Parathyroid adenoma (tissue), 2 donors: Measurements from ENCODE around the gene DMD.

ENCODE experiments used
- H2AFZ ChIP-seq: fragments of 300-600 bp; sonication (generic); one replicate; pipeline ENCODE4 v1.7.0; 2017; ENCODE audit warnings: antibody characterized with exemption, mild to moderate bottlenecking
- H3K27ac ChIP-seq: fragments of 300-600 bp; sonication (generic); one replicate; pipeline ENCODE4 v1.7.0; 2017
- H3K27me3 ChIP-seq: fragments of 300-600 bp; sonication (generic); one replicate; pipeline ENCODE4 v1.7.0; 2017; ENCODE audit warnings: low read length; ENCODE audit not compliant: control insufficient read depth, insufficient read depth
- H3K36me3 ChIP-seq: fragments of 300-600 bp; sonication (generic); one replicate; pipeline ENCODE4 v1.7.0; 2017; ENCODE audit warnings: low read length; ENCODE audit not compliant: control insufficient read depth, insufficient read depth
- H3K4me1 ChIP-seq: fragments of 300-600 bp; sonication (generic); one replicate; pipeline ENCODE4 v1.7.0; 2017; ENCODE audit warnings: control low read depth
- H3K4me2 ChIP-seq: fragments of 300-600 bp; sonication (generic); one replicate; pipeline ENCODE4 v1.7.0; 2017; ENCODE audit warnings: low read length
- H3K4me3 ChIP-seq: fragments of 300-600 bp; sonication (generic); one replicate; pipeline ENCODE4 v1.7.0; 2017; ENCODE audit warnings: low read depth, low read length
- H3K79me2 ChIP-seq: fragments of 300-600 bp; sonication (generic); one replicate; pipeline ENCODE4 v1.7.0; 2017; ENCODE audit warnings: control low read depth
- H3K9ac ChIP-seq: fragments of 300-600 bp; sonication (generic); one replicate; pipeline ENCODE4 v1.7.0; 2017; ENCODE audit warnings: mild to moderate bottlenecking
- H3K9me3 ChIP-seq: fragments of 300-600 bp; sonication (generic); one replicate; pipeline ENCODE4 v1.7.0; 2017; ENCODE audit warnings: low read length; ENCODE audit not compliant: control insufficient read depth
- CTCF ChIP-seq: fragments of 300-600 bp; sonication (generic); IDR thresholded peaks from one replicate; pipeline ENCODE4 v1.7.0; 2017; ENCODE audit warnings: antibody characterized with exemption, mild to moderate bottlenecking
- donor health status: primary hyperparathyroidism.

The DMD gene

DNA sequence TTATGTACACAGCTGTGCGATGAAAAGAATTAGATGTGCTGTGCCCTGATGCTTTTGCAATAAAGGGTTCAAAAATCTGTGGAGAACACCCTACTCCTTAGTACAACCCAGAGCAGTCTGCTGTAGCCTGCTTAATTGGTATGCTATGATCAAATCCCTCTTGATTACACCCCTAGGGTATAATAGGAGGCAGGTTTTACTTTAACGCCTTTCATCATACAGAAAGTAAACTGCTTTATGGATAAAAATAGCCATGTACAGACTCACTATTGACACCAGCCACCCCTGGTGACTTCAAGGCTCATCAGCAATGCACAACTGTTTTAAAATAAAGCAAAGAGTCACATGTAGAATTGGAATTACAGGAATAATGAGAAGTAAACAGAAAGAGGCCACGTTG lies 315.3 kb downstream of the DMD start:
- H3K27ac ChIP-seq: no peak overlapping the region
- no peaks in the 10 kb centered on the region for H3K36me3 ChIP-seq
- no peaks in the 10 kb centered on the region for H3K4me1 ChIP-seq
- H3K27me3 ChIP-seq: no peaks in the 10 kb centered on the region
- H3K9ac ChIP-seq: no peak overlapping the region
- H2AFZ ChIP-seq: no peak overlapping the region
- no peak overlapping the region for H3K4me3 ChIP-seq
- no peak for TF ChIP-seq CTCF
- H3K79me2 ChIP-seq: no peaks in the 10 kb centered on the region
- H3K9me3 ChIP-seq: no peaks in the 10 kb centered on the region
- H3K4me2 ChIP-seq: no peak overlapping the region

GRCh38 chrX:32894679-32895078 lies 316.7 kb downstream of the DMD start:
- Histone ChIP-seq H3K9me3 (no peaks in the 10 kb centered on the region), H3K27me3 (no peaks in the 10 kb centered on the region), H3K36me3 (no peaks in the 10 kb centered on the region), H3K4me2 (no peak overlapping the region), H3K9ac (no peak overlapping the region), H3K27ac (no peak overlapping the region), H3K79me2 (no peaks in the 10 kb centered on the region), H2AFZ (no peak overlapping the region), H3K4me1 (no peaks in the 10 kb centered on the region), H3K4me3 (no peak overlapping the region)
- TF ChIP-seq CTCF: no peak

GRCh38 chrX:32893751-32894150 lies 317.6 kb downstream of the DMD start:
- Histone ChIP-seq H3K27ac (no peak overlapping the region), H3K79me2 (no peaks in the 10 kb centered on the region), H3K9me3 (no peaks in the 10 kb centered on the region), H3K36me3 (no peaks in the 10 kb centered on the region), H3K9ac (no peak overlapping the region), H3K4me3 (no peak overlapping the region), H3K4me1 (no peaks in the 10 kb centered on the region), H2AFZ (no peak overlapping the region), H3K4me2 (no peak overlapping the region), H3K27me3 (no peaks in the 10 kb centered on the region)
- no peak for TF ChIP-seq CTCF

DNA sequence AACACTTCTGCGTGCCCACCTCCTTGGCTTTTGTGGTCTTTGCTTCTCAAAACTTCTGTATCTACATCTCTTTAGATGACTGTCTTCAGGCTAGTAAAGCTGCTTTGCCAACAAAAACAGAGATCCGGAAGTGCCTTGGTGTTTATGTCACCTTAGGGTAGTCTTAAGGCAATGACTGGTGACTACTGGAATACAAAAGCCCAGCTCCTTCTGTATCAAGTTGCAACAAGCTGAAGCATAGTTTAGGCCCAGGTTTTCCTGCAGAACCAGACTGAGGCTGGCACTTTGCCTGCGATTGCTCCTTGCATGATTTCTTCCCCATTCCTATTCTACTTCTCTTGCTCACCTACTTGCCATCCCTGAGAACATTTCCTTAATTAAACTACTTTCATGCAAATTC lies 333.8 kb downstream of the DMD start:
- Histone ChIP-seq H3K9me3 (no peaks in the 10 kb centered on the region), H3K4me3 (no peak overlapping the region), H3K4me1 (peaks cover 3% of the 10 kb centered on the region), H3K27ac (no peak overlapping the region), H2AFZ (no peak overlapping the region), H3K9ac (no peak overlapping the region), H3K36me3 (no peaks in the 10 kb centered on the region), H3K27me3 (no peaks in the 10 kb centered on the region), H3K79me2 (no peaks in the 10 kb centered on the region), H3K4me2 (no peak overlapping the region)
- no peak for TF ChIP-seq CTCF

DNA sequence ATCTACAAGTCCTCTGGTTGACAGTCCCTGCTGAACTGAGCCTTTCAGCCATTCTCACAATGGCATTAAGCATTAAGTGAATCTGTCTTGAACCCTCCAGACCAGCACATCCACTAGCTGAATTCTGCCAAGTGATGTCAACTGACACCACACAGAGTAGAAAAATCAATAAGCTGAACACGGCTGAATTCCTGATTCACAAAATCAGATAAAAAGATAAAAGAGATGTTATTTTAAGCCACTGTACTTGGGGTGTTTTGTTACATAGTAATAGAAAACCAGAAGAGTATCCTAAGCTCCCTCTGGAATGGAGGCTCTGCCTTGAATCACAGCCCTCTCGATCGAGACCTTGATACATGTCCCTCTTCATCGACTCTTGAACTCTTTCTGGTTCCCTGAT lies 336.5 kb downstream of the DMD start:
- no peak overlapping the region for H3K4me2 ChIP-seq
- no peaks in the 10 kb centered on the region for H3K79me2 ChIP-seq

More for the DNA sequence above, 336.5 kb downstream of the DMD start:
- Histone ChIP-seq H2AFZ (no peak overlapping the region), H3K4me1 (peaks cover 3% of the 10 kb centered on the region), H3K9ac (no peak overlapping the region), H3K9me3 (no peaks in the 10 kb centered on the region), H3K27me3 (no peaks in the 10 kb centered on the region), H3K36me3 (no peaks in the 10 kb centered on the region), H3K4me3 (no peak overlapping the region), H3K27ac (no peak overlapping the region)
- TF ChIP-seq CTCF: no peak
